Hepatocyte (in vitro differentiated cells): Measurements from ENCODE around the gene EFNB3. TPM values are rescaled to one million over a fixed set of nuclear protein-coding genes. Genes with fewer than 3 reads are reported as not detected.

Source experiments
- DNase-seq: peaks from one replicate; pipeline ENCODE4 v3.0.0-alpha.2; 2016; ENCODE audit warnings: low spot score
- H2AFZ ChIP-seq: fragments of 200-600 bp; sonication (generic); 2 replicates; pipeline ENCODE4 v1.6.0; 2016; ENCODE audit warnings: antibody characterized with exemption, mild to moderate bottlenecking
- H3K27ac ChIP-seq: fragments of 200-600 bp; sonication (generic); 2 replicates; pipeline ENCODE4 v1.5.1; 2016; ENCODE audit warnings: mild to moderate bottlenecking
- H3K27me3 ChIP-seq: fragments of 200-600 bp; sonication (generic); 2 replicates; pipeline ENCODE4 v1.6.1; 2016
- H3K36me3 ChIP-seq: fragments of 200-600 bp; sonication (generic); replicated peaks from 2 replicates; pipeline ENCODE4 v1.5.1; 2016; ENCODE audit warnings: low read depth; ENCODE audit not compliant: insufficient read depth
- H3K4me1 ChIP-seq: fragments of 200-600 bp; sonication (generic); 2 replicates; pipeline ENCODE4 v1.5.1; 2016; ENCODE audit warnings: mild to moderate bottlenecking, moderate library complexity; ENCODE audit not compliant: insufficient read depth
- H3K4me2 ChIP-seq: fragments of 200-600 bp; sonication (generic); 2 replicates; pipeline ENCODE4 v1.6.0; 2016
- H3K4me3 ChIP-seq: fragments of 200-600 bp; sonication (generic); 2 replicates; pipeline ENCODE4 v1.5.1; 2016; ENCODE audit warnings: mild to moderate bottlenecking
- H3K79me2 ChIP-seq: fragments of 200-600 bp; sonication (generic); 2 replicates; pipeline ENCODE4 v1.6.0; 2017; ENCODE audit warnings: mild to moderate bottlenecking
- H3K9me2 ChIP-seq: fragments of 200-600 bp; sonication (generic); replicated peaks from 2 replicates; pipeline ENCODE4 v1.6.0; 2017; ENCODE audit warnings: mild to moderate bottlenecking; ENCODE audit not compliant: insufficient read depth
- H3K9me3 ChIP-seq: fragments of 200-600 bp; sonication (generic); 2 replicates; pipeline ENCODE4 v1.5.1; 2016; ENCODE audit warnings: low read depth, mild to moderate bottlenecking
- H4K20me1 ChIP-seq: fragments of 200-600 bp; sonication (generic); 2 replicates; pipeline ENCODE4 v1.6.0; 2016; ENCODE audit warnings: mild to moderate bottlenecking; ENCODE audit not compliant: insufficient read depth, poor library complexity, severe bottlenecking
- EZH2 ChIP-seq: fragments of 200-600 bp; sonication (generic); IDR thresholded peaks from 2 replicates; pipeline ENCODE4 v1.6.1; 2016; ENCODE audit warnings: antibody characterized with exemption, mild to moderate bottlenecking, borderline replicate concordance
- EZH2phosphoT487 ChIP-seq: fragments of 200-600 bp; sonication (generic); IDR thresholded peaks from one replicate; pipeline ENCODE4 v1.6.1; 2018; ENCODE audit warnings: antibody characterized with exemption, mild to moderate bottlenecking, low read depth, moderate library complexity; ENCODE audit not compliant: unreplicated experiment, severe bottlenecking
- WGBS: methylation state at CpG from one replicate; pipeline ENCODE4 v1.1.6; 2016; ENCODE audit warnings: low lambda C conversion rate; ENCODE audit errors: missing lambda C conversion rate; 5-methylcytosine and 5-hydroxymethylcytosine counted together
- polyA plus RNA-seq: library from polyadenylated mRNA; unstranded; fragments of >200 nt; fragmentation: Nextera tagmentation; extraction: Ambion mirVana; gene quantifications from 2 replicates; pipeline ENCODE4 v1.2.1, GENCODE V29; 2016
- total RNA-seq: library from RNA; depleted of rRNA; stranded (reverse); fragments of >200 nt; gene quantifications from 2 replicates; pipeline ENCODE4 v1.2.3, GENCODE V29; 2014
- TF ChIP-seq, protein P1 (sequence below): fragments of 200-600 bp; sonication (generic); IDR thresholded peaks from 2 replicates; pipeline ENCODE4 v1.5.1; 2016; ENCODE audit warnings: antibody characterized with exemption, mild to moderate bottlenecking; ENCODE audit not compliant: poor library complexity

The EFNB3 gene
- total and polyA plus RNA-seq, 2 experiments from 2014 or later = 8.6 to 10.6 TPM

DNA sequence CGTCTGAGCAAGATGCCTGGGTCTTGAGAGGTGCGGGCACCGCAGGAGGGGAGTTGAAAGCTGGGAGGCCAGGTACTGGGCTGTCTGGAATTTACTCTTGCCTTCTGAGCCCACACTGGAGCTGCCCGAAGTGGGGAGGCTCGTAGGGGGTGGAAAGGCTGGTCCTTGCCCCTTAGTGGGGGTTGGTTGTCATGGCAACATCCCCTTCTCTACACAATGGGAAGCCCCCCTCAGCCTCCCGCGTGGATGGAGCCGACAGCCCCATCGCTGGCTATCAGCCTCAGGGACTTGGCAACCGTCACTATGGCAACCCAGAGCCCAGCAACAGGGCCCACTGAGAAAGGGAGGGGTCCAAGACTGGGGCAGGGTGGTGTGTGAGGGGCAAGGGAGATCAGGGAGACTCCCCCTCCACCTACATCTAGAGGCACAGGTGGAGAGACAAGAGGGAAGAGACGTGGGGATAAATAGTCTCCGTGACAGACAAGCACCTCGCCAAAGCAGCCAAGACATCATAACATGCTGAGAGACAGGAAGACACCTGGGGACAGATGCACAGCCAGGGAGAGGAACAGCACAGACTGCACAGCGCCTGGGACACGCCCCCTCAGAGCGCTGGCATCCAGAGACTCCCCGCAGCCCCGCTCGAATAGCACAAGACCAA, 7.2 kb downstream of the EFNB3 start:
- 16% methylated on average over 19 of the region's 19 CpGs for WGBS
- peaks cover 16% of the 10 kb centered on the region for H3K27me3 ChIP-seq
- H2AFZ ChIP-seq = no peak overlapping the region
- H3K4me1 ChIP-seq = peaks cover 4% of the 10 kb centered on the region
- H3K27ac ChIP-seq = no peak overlapping the region
- TF ChIP-seq EZH2phosphoT487 (no peak), EZH2 (no peak)
- TF ChIP-seq, protein P1, sequence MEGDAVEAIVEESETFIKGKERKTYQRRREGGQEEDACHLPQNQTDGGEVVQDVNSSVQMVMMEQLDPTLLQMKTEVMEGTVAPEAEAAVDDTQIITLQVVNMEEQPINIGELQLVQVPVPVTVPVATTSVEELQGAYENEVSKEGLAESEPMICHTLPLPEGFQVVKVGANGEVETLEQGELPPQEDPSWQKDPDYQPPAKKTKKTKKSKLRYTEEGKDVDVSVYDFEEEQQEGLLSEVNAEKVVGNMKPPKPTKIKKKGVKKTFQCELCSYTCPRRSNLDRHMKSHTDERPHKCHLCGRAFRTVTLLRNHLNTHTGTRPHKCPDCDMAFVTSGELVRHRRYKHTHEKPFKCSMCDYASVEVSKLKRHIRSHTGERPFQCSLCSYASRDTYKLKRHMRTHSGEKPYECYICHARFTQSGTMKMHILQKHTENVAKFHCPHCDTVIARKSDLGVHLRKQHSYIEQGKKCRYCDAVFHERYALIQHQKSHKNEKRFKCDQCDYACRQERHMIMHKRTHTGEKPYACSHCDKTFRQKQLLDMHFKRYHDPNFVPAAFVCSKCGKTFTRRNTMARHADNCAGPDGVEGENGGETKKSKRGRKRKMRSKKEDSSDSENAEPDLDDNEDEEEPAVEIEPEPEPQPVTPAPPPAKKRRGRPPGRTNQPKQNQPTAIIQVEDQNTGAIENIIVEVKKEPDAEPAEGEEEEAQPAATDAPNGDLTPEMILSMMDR = no peak
- DNase-seq = peak; percentile 20
- H4K20me1 ChIP-seq = no peaks in the 10 kb centered on the region
- H3K9me2 ChIP-seq = no peaks in the 10 kb centered on the region
- H3K79me2 ChIP-seq = no peaks in the 10 kb centered on the region
- no peaks in the 10 kb centered on the region for H3K36me3 ChIP-seq
- H3K9me3 ChIP-seq = no peaks in the 10 kb centered on the region
- H3K4me3 ChIP-seq = no peak overlapping the region
- no peak overlapping the region for H3K4me2 ChIP-seq

DNA sequence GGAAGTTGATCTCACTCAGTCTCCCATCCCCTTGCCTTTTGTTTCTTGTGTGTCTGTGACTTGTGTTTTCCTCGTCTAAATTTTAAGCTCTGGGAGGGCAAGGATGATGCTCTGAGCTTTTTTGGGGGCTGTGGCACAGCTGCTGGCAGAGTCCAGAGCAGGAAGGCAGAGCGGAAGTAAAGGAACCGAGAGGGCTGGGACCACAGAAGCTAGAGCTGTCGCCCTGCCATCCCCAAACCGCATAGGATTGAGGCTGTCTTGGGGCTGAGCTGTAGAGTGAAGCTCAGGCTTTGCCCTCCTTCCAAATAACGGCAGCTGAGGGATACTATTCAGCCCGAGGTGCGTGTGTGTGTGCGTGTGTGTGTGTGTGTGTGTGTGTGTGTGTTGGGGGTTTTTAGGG, 8.8 kb downstream of the EFNB3 start:
- no peak for DNase-seq

DNA sequence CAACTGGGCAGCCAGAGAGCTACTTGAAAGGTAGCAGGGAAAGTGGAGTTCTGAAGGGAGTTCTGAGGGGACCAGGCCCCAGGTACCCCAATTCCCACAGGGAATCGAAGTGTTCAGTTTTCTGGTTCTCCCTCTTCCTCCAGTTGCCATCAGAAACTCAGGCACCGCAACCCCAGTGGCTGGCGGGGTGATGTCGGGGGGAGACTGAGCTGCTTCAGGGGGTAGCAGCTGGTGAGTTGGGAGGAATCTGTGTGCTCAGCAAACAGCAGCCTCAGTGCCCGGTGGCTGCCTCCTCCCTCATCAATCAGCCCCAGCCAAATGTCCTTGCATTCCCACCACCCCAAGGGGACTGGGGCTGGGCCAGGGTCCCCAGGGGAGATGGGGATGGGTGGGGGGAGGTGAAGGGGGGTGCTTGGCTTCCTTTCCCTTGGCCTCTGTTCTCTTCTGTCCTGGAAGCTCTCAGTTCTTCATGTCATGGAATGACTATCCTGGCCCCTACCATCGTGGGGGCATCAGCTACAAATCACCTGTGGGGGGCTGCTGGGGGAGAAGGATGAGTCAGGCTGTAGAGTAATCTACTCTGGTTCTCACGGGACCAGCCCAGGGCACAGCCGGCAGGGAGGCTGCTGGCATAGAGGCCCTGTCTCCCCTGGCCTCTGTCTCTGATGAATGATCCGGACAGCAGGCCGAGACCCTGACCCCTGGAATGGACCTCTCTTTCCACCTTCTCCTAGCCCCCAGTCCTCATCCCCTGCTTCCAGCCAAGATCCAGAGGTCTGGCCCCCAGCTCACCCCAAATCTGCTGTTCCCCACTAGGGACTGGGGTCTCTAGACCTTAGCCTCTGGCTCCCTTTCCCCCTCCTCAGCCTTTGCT, 10.0 kb downstream of the EFNB3 start:
- Histone ChIP-seq H3K79me2 (no peaks in the 10 kb centered on the region), H4K20me1 (no peaks in the 10 kb centered on the region), H3K4me1 (peaks cover 9% of the 10 kb centered on the region), H3K27me3 (peaks cover 23% of the 10 kb centered on the region), H3K27ac (no peak overlapping the region), H3K4me3 (no peak overlapping the region), H3K36me3 (no peaks in the 10 kb centered on the region), H2AFZ (no peak overlapping the region), H3K9me2 (no peaks in the 10 kb centered on the region), H3K4me2 (no peak overlapping the region), H3K9me3 (no peaks in the 10 kb centered on the region)
- no peak for DNase-seq
- TF ChIP-seq EZH2phosphoT487 (no peak), EZH2 (no peak)
- TF ChIP-seq, protein P1 = no peak
- WGBS = 78% methylated on average over 9 of the region's 10 CpGs

More for the DNA sequence above, 8.8 kb downstream of the EFNB3 start:
- no peaks in the 10 kb centered on the region for H3K36me3 ChIP-seq
- H3K27me3 ChIP-seq = peaks cover 16% of the 10 kb centered on the region
- no peak overlapping the region for H3K27ac ChIP-seq
- H4K20me1 ChIP-seq = no peaks in the 10 kb centered on the region
- no peaks in the 10 kb centered on the region for H3K9me3 ChIP-seq
- no peak overlapping the region for H2AFZ ChIP-seq
- no peak overlapping the region for H3K4me3 ChIP-seq
- no peaks in the 10 kb centered on the region for H3K79me2 ChIP-seq
- no peaks in the 10 kb centered on the region for H3K9me2 ChIP-seq
- H3K4me2 ChIP-seq = no peak overlapping the region
- 54% methylated on average over 9 of the region's 9 CpGs for WGBS
- peaks cover 9% of the 10 kb centered on the region for H3K4me1 ChIP-seq
- TF ChIP-seq EZH2phosphoT487 (no peak), EZH2 (no peak)
- TF ChIP-seq, protein P1 = no peak
